GM12892 (cell line): ENCODE results near the gene ADCY1.

Experiments used
- DNase-seq: peaks from one replicate; pipeline ENCODE4 v3.0.0; 2011; ENCODE audit not compliant: insufficient read length
- FAIRE-seq: peaks from 2 replicates; lab custom pipeline; 2011; peaks lifted over from hg19 to GRCh38; lab: Jason Lieb, UNC
- POLR2A ChIP-seq: IDR thresholded peaks from 2 replicates; pipeline ENCODE4 v1.6.1; 2011; ENCODE audit warnings: low read depth, low read length, control low read depth
- POLR2AphosphoS5 ChIP-seq: IDR thresholded peaks from 2 replicates; pipeline ENCODE4 v1.6.1; 2011; ENCODE audit warnings: low read depth, low read length, control low read depth
- TAF1 ChIP-seq: IDR thresholded peaks from 2 replicates; pipeline ENCODE4 v1.6.1; 2011; ENCODE audit warnings: low read depth, mild to moderate bottlenecking, control low read depth, low read length, borderline replicate concordance

ADCY1 gene

DNA sequence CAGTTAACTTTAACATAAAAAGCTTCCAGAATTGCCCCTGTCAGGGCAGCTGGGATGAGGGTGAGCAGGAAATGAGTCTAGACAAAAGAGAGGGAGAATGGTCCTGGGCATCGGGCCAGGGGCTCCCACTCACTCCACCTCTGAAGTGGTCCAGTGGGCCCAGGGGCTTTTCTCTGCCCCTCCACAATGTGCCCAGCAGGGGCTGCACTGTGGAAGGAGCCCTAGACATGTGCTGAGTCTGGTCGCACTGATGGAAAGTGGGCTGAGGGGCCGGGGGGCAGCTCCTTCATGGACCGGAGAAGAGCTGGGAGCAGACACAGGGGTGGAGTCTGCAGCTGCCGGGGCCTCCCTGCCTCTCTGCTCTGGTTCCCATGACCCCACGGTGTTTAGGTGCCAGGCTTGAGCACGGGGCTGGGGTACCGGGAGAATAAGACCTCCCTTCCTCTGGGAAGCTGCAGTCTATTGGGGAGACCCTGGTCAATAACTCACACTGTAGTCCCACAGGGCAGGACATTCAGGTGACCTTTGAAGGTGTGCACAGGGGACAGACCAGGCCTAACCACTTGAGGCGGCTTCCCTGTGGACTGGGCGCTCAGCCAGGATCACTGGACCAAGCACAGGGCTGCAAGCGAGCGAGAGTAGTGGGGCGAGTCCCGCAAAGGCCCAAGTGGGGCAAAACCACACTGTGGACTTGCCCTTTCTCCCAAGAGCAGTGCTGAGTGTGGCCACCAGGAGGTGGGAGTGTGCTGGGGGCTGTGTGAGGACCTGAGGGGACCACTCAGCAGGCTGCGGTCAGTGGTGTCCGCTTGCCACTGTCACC lies 6.1 kb downstream of the ADCY1 start:
- no peak for DNase-seq
- TF ChIP-seq TAF1 (no peak), POLR2AphosphoS5 (no peak), POLR2A (no peak)
- no peak for FAIRE-seq

DNA sequence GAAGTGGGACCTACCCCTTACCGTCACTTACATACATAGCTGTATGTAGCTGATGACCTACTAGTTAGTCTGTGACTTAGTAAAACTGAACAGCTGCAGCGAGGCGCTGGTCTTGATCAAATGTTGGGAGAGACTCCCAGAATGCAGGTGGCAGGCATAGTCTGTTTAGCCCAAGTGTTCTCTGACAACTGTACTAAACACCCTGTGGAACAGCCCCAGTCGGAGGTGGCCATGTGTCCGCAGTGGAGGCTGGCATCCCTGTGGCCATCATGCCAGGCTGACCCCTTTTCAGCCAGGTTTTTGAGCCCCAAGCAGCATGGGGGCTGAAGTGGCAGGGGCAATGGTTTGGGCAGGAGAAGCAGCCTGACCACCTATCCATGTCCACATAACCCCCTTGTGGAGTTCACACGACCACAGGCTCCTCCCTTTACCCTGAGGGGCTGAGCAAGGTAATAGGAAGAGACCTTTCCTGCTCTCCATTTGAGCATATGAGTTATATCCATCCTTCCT lies 7.2 kb downstream of the ADCY1 start:
- TF ChIP-seq TAF1 (no peak), POLR2AphosphoS5 (no peak), POLR2A (no peak)
- FAIRE-seq (no peak), DNase-seq (no peak)

DNA sequence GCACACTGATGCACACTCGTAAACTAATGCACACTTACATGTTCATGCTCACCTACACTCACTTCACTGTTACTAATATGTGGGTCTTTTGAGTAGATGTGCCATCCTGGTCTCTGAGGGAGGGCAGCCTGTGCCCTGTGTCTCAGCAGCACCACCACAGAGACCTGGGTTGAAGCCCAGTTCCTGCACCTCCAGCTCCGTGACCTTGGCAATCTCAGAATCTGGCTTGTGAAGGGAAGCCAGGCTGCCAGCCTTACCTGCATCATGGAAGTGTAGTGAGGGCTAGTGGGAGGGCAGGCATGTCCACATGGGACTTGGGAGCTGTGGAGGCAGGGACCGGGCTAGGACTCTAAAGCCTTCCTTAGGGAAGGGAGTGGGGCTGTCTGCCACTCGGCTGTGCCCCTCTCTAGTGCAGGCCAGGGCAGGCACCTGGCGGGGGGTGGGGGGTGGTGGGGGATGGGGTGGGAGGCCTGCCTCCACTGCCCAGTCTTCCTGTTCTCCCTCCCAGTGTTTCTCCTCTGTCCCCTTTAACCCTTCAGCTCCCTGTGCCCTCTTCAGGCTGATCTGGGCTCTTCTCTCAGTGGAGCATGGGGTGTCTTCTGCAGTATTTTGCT lies 8.1 kb downstream of the ADCY1 start:
- FAIRE-seq (no peak), DNase-seq (no peak)
- TF ChIP-seq TAF1 = no peak
- 0 out of 2 replicates have a peak, but pooled peaks have one; percentile 18 for TF ChIP-seq POLR2A

DNA sequence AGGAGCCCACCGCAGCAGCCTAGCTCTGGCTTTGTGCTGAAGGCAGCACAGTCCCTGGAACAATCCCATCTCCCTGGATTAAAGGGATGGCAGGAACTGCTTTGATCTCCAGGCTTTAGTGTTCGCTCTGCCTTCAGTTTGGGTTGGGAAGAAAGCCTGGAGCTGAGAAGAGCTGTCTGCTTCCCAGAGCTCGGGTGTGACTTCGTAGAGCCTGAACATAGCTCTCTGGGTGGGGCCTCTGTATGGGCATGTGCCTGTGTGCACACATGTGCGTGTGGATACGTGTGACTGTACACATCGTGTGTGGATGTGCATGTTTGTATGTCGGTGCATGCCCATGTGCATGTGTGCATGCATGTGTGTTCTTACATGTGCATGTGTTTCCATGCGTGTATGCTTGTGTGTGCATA lies 8.7 kb downstream of the ADCY1 start:
- DNase-seq (no peak), FAIRE-seq (peak; percentile 64)
- TF ChIP-seq POLR2A (no peak), TAF1 (no peak), POLR2AphosphoS5 (no peak)

DNA sequence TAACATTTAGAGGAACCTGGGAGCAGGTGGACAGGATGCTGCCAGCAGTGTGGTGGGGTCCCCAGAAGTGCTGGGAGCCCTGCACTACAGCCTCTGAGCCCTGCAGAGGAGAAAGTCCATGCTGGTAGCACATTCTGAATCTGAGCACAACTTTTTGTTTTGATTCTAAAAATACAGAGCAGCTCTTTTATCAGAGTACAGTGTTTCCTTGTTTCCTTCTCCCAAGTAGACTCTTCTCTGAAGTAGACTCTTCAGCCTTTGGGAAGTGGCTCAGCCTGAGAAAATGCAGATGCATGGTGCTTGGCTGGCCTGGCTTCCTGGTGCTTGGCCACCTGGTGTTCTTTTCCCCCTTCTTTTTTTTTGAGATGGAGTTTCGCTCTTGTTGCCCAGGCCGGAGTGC lies 9.1 kb downstream of the ADCY1 start:
- no peak for DNase-seq
- TF ChIP-seq POLR2A = no peak
- TF ChIP-seq TAF1 = no peak
- no peak for TF ChIP-seq POLR2AphosphoS5
- FAIRE-seq = no peak

DNA sequence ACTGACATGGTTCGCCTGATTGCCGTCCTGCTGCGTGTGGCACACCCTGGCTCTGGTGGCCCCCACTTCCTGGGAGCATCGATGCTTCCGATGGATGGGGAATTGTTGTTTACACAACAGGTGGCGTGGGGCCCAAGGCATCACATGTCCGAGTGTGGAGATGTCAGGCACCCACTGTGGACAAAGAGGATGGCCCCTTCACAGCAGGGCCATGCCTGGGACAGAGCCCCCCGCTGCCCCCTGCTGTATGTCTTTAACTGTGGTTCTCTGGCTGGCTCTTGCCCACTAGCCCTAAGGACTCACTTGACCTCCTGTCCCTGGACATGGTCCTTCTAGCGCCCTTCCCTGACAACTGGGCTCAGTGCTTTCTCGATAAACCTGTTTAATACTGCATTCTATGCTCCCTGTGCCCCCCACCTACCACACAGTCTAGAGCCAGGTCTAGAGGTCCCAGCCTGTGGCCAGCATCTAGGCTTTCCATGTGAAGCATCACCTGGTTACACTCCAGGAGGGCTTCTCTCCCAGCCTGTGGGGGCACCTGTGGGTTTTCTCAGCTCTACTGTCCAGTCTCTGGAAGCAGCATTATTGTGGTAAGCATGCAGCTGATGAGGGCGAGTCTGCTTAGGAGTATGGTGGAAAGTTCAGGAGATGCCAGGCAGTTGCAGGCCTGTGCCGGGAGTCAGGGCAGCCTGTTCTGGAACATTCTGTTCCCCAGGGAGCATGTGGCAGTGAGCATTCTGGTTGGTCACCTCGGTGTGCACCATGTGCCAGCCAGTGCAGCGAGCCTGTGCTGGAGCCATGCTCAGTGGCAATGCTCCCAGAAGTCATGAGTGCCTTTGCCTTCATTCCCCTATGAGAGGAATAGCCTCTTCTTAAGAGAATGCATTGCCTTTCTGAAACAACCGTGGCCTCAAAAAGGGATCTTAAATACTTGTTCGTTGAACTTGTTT lies 10.4 kb downstream of the ADCY1 start:
- no peak for TF ChIP-seq POLR2AphosphoS5
- no peak for TF ChIP-seq TAF1
- no peak for TF ChIP-seq POLR2A
- DNase-seq = no peak
- peak; percentile 58 for FAIRE-seq

DNA sequence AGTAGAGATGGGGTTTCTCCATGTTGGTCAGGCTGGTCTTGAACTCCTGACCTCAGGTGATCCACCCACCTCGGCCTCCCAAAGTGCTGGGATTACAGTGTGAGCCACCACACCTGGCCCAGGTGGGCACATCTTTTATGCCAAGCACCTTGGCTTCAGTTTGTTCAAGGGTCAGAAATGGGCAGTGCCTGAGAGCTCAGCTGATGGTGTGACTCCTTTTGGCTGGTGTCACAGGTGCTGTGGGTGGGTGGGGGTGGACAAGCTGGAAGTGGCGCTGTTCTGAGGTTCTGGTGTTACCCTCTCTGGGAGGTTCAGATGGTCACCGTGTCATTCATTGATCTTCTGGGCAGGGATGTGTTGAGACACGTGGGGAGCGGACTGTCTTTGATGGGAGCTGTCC lies 11.5 kb downstream of the ADCY1 start:
- FAIRE-seq = no peak

DNA sequence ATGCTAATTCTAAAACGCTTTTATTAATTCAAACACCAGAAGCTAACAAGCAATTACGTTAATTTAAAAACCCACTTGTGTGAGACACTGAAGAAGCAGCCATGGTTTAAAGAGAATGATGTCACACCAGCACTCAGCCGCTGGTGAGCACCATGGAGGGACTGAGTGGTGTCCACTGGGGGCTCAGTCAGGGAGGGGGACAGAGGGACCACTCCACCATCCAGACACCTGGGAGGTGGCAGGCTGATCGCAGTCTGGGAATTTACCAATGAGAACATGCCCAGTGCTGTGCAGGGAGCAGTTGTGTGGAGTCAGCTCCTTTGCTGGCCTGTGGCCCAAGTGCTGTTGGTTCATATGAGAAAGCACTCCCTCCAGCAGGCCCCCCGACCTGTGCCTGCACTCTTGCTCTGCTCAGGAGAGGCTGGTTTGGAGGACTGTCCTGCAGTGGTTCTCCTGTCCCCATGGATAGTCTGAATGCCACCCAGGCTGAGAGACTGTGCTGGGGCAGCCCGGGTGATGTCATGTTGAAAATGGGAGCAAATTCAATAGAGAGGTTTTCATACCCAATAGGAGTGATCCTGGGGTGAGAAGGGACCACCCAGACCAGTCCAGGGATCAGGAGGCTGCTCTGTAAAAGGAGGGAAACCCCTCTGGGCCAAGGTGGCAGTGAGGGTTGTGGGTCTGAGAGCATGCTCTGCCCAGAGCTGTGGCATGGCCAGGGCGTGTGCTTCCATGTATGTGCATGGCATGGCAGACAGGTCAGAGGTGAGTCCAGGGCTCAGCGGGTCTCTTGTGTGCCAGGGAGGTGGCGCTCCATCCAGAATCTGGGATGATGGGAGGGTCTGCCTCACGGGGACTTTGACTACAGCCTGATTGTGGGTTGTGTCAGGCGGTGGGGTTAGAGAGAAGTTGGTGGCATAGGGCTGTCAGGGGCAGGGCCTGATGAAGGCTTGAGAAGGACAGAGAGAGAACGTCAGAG lies 12.7 kb downstream of the ADCY1 start:
- TF ChIP-seq POLR2AphosphoS5 (no peak), POLR2A (no peak), TAF1 (no peak)
- no peak for DNase-seq
- no peak for FAIRE-seq

More for the DNA sequence above, 11.5 kb downstream of the ADCY1 start:
- TF ChIP-seq POLR2AphosphoS5 (no peak), POLR2A (no peak), TAF1 (no peak)
- no peak for DNase-seq

DNA sequence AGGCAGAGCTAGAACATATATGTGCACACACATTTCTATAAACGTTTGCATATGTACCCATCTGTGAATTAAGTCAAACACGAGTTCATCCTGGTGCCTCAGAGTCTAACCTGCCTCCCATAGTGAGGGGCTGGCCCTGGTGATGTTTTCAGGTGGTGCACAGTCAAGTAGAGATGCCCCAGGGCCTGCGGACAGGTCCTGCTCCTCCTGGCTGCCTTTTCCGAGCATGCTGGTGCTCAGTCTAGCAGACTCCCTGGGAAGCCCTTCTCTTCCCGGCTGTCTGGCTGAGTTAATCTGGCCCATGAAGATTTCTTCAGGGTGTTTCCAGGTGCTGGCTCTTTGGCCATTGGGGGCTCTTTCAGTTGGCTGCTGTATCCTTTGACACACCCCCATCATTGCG lies 14.3 kb downstream of the ADCY1 start:
- FAIRE-seq (no peak), DNase-seq (no peak)
- TF ChIP-seq POLR2A (no peak), POLR2AphosphoS5 (no peak), TAF1 (no peak)

DNA sequence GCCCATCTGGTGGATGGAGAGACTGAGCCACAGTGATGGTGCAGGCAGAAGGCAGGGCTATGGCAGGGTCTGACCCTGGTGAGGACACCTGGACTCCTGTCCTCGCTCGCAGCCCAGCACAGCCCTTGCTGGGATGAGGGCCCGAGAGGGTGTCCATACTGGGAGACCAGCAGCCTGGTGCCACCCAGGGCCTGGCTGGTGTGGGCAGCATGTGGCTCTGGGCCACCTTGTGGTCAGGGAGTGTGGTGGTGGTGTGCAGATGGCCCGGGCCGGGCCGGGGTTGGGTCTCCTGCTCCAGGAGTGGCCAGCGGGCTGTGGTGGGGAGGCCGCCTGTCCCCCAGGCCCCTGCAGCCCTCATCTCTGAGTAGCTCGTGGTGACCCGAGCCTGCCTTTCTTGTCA lies 14.9 kb downstream of the ADCY1 start:
- FAIRE-seq (no peak), DNase-seq (no peak)
- TF ChIP-seq POLR2A = no peak
- no peak for TF ChIP-seq POLR2AphosphoS5
- TF ChIP-seq TAF1 = no peak

DNA sequence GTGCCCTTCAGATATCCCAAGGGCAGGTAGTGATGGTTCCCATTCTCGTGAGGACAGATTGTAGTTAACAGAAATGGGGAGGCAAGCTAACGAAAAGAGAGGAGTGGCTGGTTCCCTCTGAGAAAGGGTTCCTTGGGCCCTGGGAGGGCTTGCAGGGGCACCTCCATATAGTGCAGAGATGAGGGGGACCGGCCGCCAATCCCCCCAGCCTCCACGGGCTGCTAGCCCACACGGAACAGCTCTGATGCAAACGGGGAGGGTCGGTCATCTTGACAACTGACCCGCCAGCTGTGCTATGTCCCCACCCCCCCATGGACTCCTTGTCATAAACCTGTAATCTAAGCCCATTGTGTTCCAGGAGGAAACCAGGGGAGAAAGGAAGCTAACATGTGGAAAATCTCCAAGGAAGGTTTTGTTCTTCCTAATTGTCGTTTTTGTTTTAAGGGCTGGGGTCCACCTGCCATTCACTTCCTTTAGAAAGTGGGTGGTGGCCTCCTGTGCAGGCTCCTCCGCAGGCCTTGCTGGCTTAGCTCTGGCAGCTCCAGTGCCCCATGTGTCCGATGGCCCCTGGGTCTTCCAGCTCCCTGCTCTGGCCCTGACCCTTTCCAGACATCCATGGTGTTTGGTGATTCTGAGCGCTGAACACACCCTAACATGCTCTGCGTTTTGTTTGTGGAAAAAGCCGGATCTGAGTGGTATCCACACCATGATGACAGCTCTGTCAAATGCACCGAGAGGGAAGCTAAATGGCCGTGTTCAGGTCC lies 15.9 kb downstream of the ADCY1 start:
- no peak for FAIRE-seq
- TF ChIP-seq POLR2A = no peak
- no peak for TF ChIP-seq POLR2AphosphoS5
- TF ChIP-seq TAF1 = no peak
- no peak for DNase-seq
